Measurements from ENCODE around the gene RNF39. TPM values are rescaled to one million over a fixed set of nuclear protein-coding genes. Genes with fewer than 3 reads are reported as not detected.

RNF39 gene
- total RNA-seq, 2 donors from 2014 or later: 0.26 to 1.1 TPM

DNA sequence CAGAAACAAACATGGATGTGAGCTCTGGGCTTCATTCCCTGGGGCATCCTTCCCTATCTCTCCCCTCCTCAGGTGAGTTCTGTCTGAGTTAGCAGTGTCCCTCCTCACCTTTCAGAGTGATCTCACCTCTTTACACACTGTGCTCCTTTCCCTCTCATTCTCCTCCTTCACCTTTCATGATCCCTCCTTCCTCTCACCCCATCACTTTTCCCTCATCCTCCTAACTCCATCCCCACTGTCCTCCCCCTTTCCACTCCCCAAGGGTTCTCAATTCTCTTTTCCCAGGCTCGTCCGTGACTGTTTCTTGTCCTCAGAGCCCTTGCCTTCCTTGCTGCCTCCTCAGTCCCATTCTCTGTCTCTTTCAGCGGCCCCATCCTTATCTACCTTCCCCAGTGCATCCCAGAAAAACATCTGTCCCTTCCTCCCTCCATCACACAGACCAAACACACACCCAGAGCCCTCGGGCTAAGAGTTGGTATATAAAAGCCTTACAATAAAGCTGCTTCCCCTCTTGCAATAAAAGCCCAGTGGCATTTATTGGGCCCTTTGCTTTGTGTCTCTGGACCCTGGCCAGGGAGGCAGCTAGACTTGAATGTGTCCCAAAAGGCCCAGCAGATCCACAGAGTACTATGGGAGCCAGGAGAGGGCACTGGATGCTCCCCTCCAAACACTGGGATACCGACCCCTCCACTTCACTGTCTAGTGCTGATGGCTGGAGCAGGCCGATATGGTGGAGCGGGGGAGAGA is 1.9 kb downstream of the RNF39 start:
- TF ChIP-seq, protein P1, sequence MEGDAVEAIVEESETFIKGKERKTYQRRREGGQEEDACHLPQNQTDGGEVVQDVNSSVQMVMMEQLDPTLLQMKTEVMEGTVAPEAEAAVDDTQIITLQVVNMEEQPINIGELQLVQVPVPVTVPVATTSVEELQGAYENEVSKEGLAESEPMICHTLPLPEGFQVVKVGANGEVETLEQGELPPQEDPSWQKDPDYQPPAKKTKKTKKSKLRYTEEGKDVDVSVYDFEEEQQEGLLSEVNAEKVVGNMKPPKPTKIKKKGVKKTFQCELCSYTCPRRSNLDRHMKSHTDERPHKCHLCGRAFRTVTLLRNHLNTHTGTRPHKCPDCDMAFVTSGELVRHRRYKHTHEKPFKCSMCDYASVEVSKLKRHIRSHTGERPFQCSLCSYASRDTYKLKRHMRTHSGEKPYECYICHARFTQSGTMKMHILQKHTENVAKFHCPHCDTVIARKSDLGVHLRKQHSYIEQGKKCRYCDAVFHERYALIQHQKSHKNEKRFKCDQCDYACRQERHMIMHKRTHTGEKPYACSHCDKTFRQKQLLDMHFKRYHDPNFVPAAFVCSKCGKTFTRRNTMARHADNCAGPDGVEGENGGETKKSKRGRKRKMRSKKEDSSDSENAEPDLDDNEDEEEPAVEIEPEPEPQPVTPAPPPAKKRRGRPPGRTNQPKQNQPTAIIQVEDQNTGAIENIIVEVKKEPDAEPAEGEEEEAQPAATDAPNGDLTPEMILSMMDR (IDR thresholded peaks at IDR 0.05): no peak
- H3K27me3 ChIP-seq: peaks cover 18 to 19% of the 10 kb centered on the region in 2 donors
- no peak overlapping the region for H3K27ac ChIP-seq

DNA sequence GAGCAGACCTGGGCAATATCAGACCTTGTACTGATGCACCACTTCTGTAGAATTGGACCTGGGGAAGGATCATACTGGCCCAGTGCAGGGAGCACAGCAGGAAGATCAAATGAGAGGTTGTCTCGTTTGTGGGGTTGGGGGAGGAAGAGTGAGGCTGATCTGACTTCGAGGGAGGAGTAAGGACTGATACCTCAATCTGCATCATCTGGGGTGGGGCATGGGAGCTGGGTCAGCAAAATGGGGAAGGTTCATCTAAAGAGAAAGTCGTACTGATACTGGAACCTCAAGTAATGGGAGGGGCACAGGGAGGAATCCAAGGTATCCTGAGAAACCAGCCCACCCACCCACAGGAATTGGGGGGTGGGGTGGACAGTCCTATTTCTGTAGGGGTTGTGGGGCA is 3.7 kb downstream of the RNF39 start:
- no peaks in the 10 kb centered on the region for H3K9me3 ChIP-seq
- H3K4me1 ChIP-seq: peaks cover 0 to 31% of the 10 kb centered on the region in 2 donors
- DNase-seq (ENCODE audit: low spot score): no peak
- no peak overlapping the region for H3K27ac ChIP-seq
- TF ChIP-seq, protein P1 (IDR thresholded peaks at IDR 0.05): no peak
- H3K36me3 ChIP-seq: peaks cover 12% of the 10 kb centered on the region
- H3K27me3 ChIP-seq: peaks cover 18 to 19% of the 10 kb centered on the region in 2 donors
- H3K4me3 ChIP-seq: no peak overlapping the region

More for the DNA sequence above, 1.9 kb downstream of the RNF39 start:
- no peak overlapping the region for H3K4me3 ChIP-seq
- no peak for DNase-seq (ENCODE audit: low spot score)
- no peaks in the 10 kb centered on the region for H3K9me3 ChIP-seq
- H3K4me1 ChIP-seq: peaks cover 0 to 25% of the 10 kb centered on the region in 2 donors
- peaks cover 10% of the 10 kb centered on the region for H3K36me3 ChIP-seq

DNA sequence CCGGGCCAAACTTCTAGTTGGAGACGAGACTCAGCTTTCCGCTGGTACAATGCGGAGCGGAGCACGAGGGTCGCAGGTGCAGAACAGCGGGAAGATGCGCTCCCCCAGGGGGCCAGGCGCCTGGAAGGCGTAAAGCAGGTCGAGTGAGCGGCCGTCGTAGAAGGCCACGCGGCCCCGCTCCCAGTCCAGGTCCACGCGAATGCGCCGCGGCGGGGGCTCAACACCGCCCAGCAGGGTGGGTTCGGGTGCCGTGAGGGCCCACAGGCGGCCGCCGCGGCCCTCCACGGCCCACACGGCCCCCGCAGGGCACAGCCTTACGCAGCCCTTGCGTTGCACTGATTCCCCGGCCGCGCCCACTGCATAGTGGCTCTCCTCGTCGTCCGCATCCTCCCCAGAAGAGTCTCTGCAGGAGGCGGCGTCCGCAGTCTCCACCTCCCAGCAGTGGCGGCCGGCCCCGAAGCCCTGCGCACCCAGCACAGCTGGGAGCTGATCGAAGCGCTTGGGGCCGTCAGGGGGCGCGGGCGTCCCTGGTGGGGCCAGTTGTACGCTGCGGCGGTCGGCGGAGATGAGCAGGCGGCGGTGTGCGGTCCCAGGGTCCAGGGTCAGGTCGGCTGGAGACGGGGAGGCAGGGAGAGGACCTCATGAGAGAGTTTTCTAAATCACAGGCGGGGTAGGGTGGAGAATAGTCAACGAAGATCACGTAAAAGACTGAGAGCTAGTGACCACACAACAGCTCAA is 4.3 kb downstream of the RNF39 start:
- DNase-seq (ENCODE audit: low spot score): no peak
- Histone ChIP-seq H3K9me3 (no peaks in the 10 kb centered on the region), H3K4me1 (peaks cover 0 to 33% of the 10 kb centered on the region in 2 donors), H3K36me3 (peaks cover 12% of the 10 kb centered on the region), H3K27me3 (peaks cover 18 to 19% of the 10 kb centered on the region in 2 donors), H3K27ac (no peak overlapping the region), H3K4me3 (peak overlapping the region in 1 of 2 donors; percentile 31)
- TF ChIP-seq, protein P1 (IDR thresholded peaks at IDR 0.05): no peak

DNA sequence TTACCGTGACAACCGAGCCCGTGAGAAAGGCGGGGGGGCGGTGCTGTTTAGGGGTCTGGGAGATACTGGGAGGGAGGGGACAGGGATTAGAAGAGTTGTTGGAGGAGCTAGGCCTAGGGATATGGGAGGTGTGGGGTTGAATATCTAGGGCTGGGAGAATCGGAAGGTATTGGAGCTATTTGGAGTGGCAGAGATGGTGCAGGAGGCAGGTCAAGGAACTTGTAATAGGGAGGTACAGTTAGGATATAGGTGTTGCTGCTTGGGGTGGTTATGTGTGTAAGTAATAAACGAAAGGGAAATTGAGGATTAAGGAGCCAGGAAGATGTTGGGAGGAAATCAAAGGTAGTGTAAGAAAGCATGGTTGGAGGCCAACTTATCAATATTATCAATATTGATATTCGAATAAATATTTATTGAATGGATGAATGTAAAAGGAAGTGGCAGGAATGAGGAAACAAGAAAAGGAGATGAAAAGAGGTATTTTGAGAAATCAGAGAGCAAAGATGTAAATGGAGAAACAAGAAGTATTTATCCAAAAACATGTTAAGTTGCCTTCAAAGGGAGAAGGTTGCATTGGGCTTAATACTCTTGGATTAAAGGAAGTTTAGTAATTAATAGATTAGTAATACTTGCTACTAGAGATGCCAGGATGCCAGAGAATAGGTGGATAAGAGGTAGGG is 8.0 kb downstream of the RNF39 start:
- Histone ChIP-seq H3K4me1 (peaks cover 0 to 24% of the 10 kb centered on the region in 2 donors), H3K9me3 (no peaks in the 10 kb centered on the region), H3K27me3 (peaks cover 0 to 5% of the 10 kb centered on the region in 2 donors), H3K36me3 (peaks cover 12% of the 10 kb centered on the region), H3K27ac (peak overlapping the region; percentile 90 to 95), H3K4me3 (peak overlapping the region; percentile 60 to 71)
- DNase-seq (ENCODE audit: low spot score): no peak
- TF ChIP-seq, protein P1 (IDR thresholded peaks at IDR 0.05): no peak

DNA sequence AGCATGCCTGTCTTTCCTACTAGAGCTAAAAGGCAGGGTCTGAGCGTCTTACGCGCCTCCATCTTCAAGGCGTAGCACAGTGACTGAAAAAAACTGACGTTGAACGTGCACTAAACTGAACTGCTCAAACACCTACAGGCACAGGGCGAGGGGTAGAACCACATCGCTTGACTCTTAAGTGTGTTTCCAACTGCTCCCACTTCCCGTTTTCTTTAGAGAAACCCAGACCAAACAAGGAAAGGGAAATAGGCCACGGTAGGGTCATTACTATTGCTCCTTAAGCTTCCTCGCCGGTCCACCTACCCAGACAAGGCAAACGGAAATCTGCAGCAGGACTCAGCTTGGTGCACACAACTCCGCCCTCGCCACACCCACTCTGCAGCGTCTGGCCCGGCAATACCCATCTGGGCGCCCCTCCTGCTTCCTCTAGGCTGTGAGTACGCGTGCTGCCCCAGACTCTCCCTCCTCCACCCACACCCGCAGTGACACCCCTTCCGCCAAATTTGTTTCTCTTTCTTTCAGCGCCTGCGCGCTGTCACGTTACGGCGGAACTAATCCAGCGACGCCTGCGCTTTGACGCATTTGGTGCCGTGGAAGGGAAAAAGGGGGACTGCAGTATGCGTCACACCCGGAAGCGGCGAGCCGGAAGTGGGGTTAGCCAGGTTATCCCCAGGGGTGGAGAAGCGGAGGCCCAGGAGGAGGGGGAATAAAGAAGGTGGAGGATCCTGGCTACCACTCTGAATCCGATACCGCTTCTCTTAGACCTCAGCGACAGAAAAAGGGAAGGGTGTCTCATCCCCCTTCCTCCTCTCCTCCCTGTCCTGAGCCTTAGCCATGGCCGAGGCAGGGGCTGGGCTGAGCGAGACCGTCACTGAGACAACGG is 8.8 kb downstream of the RNF39 start, which contains the start of gene PPP1R11:
Gene PPP1R11, plus strand, starts transcription at position 622 of the 883 bp plus-strand sequence. Its CDS starts 213 bp downstream, at position 835.
- TF ChIP-seq, protein P1 (IDR thresholded peaks at IDR 0.05): peak in 1 of 2 donors; percentile 8
- peaks cover 0 to 28% of the 10 kb centered on the region in 2 donors for H3K4me1 ChIP-seq
- H3K9me3 ChIP-seq: no peaks in the 10 kb centered on the region
- peak within 1 kb of the TSS; percentile 60 to 71 for H3K4me3 ChIP-seq
- peaks cover 0 to 5% of the 10 kb centered on the region in 2 donors for H3K27me3 ChIP-seq
- peak; percentile 99 for DNase-seq (ENCODE audit: low spot score)
- H3K27ac ChIP-seq: peak within 1 kb of the TSS; percentile 90 to 95
- H3K36me3 ChIP-seq: peaks cover 12% of the 10 kb centered on the region

Measured in right atrium auricular region (tissue), 2 donors.